ENCODE measurements around the gene APCS. TPM values are rescaled to one million over a fixed set of nuclear protein-coding genes. Genes with fewer than 3 reads are reported as not detected.

APCS gene
- polyA plus RNA-seq, 1 donor from 2014 or later, result not detected

GRCh38 chr1:159598196-159598595 is 10.6 kb downstream of the APCS start:
- H3K4me3 ChIP-seq (ENCODE audit: low read length), result no peak overlapping the region
- H3K79me2 ChIP-seq (replicated peaks; ENCODE audit: insufficient read depth, low read length), result no peaks in the 10 kb centered on the region
- no peaks in the 10 kb centered on the region for H3K27me3 ChIP-seq (ENCODE audit: insufficient read depth, low read depth, low read length)
- H3K36me3 ChIP-seq (ENCODE audit: insufficient read depth, low read length), result no peaks in the 10 kb centered on the region
- H4K20me1 ChIP-seq (ENCODE audit: insufficient read depth), result no peaks in the 10 kb centered on the region
- no peaks in the 10 kb centered on the region for H3K9me3 ChIP-seq (ENCODE audit: low read length)
- no peaks in the 10 kb centered on the region for H3F3A ChIP-seq (ENCODE audit: insufficient read depth, low read length, poor library complexity, severe bottlenecking)
- no peak overlapping the region for H3K27ac ChIP-seq (ENCODE audit: low read length)
- TF ChIP-seq MXI1 (conservative IDR thresholded peaks at IDR 0.05; ENCODE audit: poor library complexity, severe bottlenecking) (no peak), RAD21 (conservative IDR thresholded peaks at IDR 0.05) (no peak), TAF1 (IDR thresholded peaks at IDR 0.05; ENCODE audit: low read depth) (no peak)
- no peak overlapping the region for H3K4me2 ChIP-seq (ENCODE audit: low read length)
- H3K9me2 ChIP-seq (ENCODE audit: insufficient read depth, low read length), result no peaks in the 10 kb centered on the region
- H3K9ac ChIP-seq (ENCODE audit: low read length), result no peak overlapping the region
- no peak overlapping the region for H2AFZ ChIP-seq (ENCODE audit: low read depth, low read length)

DNA sequence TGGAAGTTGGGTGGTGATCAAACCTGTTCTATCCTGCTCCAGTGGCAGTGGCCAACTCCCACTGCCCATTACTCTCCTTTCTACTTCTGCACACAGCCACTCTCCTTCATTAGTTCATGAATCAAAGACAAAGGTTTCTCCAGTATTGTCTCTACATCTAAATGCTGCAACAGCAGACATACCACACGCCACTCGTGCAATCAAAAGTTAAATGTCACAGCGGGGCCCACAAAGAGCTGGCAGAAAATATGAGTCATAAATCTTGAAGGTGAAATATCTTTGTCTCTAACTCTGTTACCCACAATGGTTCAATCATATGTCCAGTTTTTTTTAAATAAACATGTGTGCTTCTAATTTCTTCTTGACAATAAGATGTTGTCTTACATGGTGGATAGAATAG is 13.3 kb downstream of the APCS start:
- Histone ChIP-seq H3K27me3 (ENCODE audit: insufficient read depth, low read depth, low read length) (no peaks in the 10 kb centered on the region), H3K4me3 (ENCODE audit: low read length) (no peak overlapping the region), H3K9me2 (ENCODE audit: insufficient read depth, low read length) (no peaks in the 10 kb centered on the region), H2AFZ (ENCODE audit: low read depth, low read length) (no peak overlapping the region), H3K27ac (ENCODE audit: low read length) (no peak overlapping the region), H3K79me2 (replicated peaks; ENCODE audit: insufficient read depth, low read length) (no peaks in the 10 kb centered on the region), H3K4me2 (ENCODE audit: low read length) (no peak overlapping the region), H3K9me3 (ENCODE audit: low read length) (no peaks in the 10 kb centered on the region), H3F3A (ENCODE audit: insufficient read depth, low read length, poor library complexity, severe bottlenecking) (no peaks in the 10 kb centered on the region), H4K20me1 (ENCODE audit: insufficient read depth) (no peaks in the 10 kb centered on the region), H3K9ac (ENCODE audit: low read length) (no peak overlapping the region), H3K36me3 (ENCODE audit: insufficient read depth, low read length) (no peaks in the 10 kb centered on the region)
- no peak for TF ChIP-seq MXI1 (conservative IDR thresholded peaks at IDR 0.05; ENCODE audit: poor library complexity, severe bottlenecking)

- no peak overlapping the region for H3K4me2 ChIP-seq (ENCODE audit: low read length)
- TF ChIP-seq SMC3 (conservative IDR thresholded peaks at IDR 0.05; ENCODE audit: poor library complexity), result no peak
- no peak for TF ChIP-seq TAF1 (IDR thresholded peaks at IDR 0.05; ENCODE audit: low read depth)
- TF ChIP-seq EP300 (conservative IDR thresholded peaks at IDR 0.05; ENCODE audit: poor library complexity, severe bottlenecking), result no peak
- TF ChIP-seq EZH2 (IDR thresholded peaks at IDR 0.05; ENCODE audit: borderline replicate concordance, insufficient read depth, low read length, poor library complexity, severe bottlenecking), result no peak
- TF ChIP-seq REST (IDR thresholded peaks at IDR 0.05; ENCODE audit: borderline replicate concordance), result no peak
- no peak for TF ChIP-seq RAD21 (conservative IDR thresholded peaks at IDR 0.05)
- TF ChIP-seq POLR2AphosphoS5 (IDR thresholded peaks at IDR 0.05), result no peak
- TF ChIP-seq MXI1 (conservative IDR thresholded peaks at IDR 0.05; ENCODE audit: poor library complexity, severe bottlenecking), result no peak
- TF ChIP-seq, protein P1, sequence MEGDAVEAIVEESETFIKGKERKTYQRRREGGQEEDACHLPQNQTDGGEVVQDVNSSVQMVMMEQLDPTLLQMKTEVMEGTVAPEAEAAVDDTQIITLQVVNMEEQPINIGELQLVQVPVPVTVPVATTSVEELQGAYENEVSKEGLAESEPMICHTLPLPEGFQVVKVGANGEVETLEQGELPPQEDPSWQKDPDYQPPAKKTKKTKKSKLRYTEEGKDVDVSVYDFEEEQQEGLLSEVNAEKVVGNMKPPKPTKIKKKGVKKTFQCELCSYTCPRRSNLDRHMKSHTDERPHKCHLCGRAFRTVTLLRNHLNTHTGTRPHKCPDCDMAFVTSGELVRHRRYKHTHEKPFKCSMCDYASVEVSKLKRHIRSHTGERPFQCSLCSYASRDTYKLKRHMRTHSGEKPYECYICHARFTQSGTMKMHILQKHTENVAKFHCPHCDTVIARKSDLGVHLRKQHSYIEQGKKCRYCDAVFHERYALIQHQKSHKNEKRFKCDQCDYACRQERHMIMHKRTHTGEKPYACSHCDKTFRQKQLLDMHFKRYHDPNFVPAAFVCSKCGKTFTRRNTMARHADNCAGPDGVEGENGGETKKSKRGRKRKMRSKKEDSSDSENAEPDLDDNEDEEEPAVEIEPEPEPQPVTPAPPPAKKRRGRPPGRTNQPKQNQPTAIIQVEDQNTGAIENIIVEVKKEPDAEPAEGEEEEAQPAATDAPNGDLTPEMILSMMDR (IDR thresholded peaks at IDR 0.05; ENCODE audit: poor library complexity, severe bottlenecking), result no peak
- H3F3A ChIP-seq (ENCODE audit: insufficient read depth, low read length, poor library complexity, severe bottlenecking), result no peaks in the 10 kb centered on the region
- H3K27me3 ChIP-seq (ENCODE audit: insufficient read depth, low read depth, low read length), result no peaks in the 10 kb centered on the region
- H4K20me1 ChIP-seq (ENCODE audit: insufficient read depth), result no peaks in the 10 kb centered on the region
- H3K27ac ChIP-seq (ENCODE audit: low read length), result no peak overlapping the region
- no peaks in the 10 kb centered on the region for H3K79me2 ChIP-seq (replicated peaks; ENCODE audit: insufficient read depth, low read length)
- H3K9me3 ChIP-seq (ENCODE audit: low read length), result no peaks in the 10 kb centered on the region
- no peak overlapping the region for H2AFZ ChIP-seq (ENCODE audit: low read depth, low read length)
- H3K9me2 ChIP-seq (ENCODE audit: insufficient read depth, low read length), result no peaks in the 10 kb centered on the region
- no peaks in the 10 kb centered on the region for H3K36me3 ChIP-seq (ENCODE audit: insufficient read depth, low read length)
- no peak overlapping the region for H3K4me3 ChIP-seq (ENCODE audit: low read length)
- H3K9ac ChIP-seq (ENCODE audit: low read length), result no peak overlapping the region
Observed at GRCh38 chr1:159602501-159602999, 14.9 kb downstream of the APCS start.
